Renal cortex interstitium (tissue), 11 donors: ENCODE measurements around the gene FANK1. TPM values are rescaled to one million over a fixed set of nuclear protein-coding genes. Genes with fewer than 3 reads are reported as not detected.

Experiments used
- DNase-seq, 11 donors: peaks; one replicate each; pipeline ENCODE4 v3.0.0-alpha.2; 2013; ENCODE audit warnings: low read depth in 9 of 11, low spot score in 4 of 11; ENCODE audit errors: extremely low read depth in 1 of 11
- polyA plus RNA-seq, 3 donors: library from polyadenylated mRNA; unstranded; fragments of 120-200 nt; gene quantifications; one replicate each; pipeline ENCODE4 v1.2.1, GENCODE V29; 2013; ENCODE audit not compliant: insufficient read length in 3 of 3

The FANK1 gene
- polyA plus RNA-seq, 3 donors, result 8.2 to 11.0 (median 8.5) TPM

GRCh38 chr10:126009650-126010049 is 113.3 kb downstream of the FANK1 start:
- no peak for DNase-seq

GRCh38 chr10:126011995-126012394 is 115.6 kb downstream of the FANK1 start:
- DNase-seq, result no peak

- no peak for DNase-seq
These were observed 116.1 kb downstream of the FANK1 start for GRCh38 chr10:126012485-126012884.

- no peak for DNase-seq
These were observed 117.3 kb downstream of the FANK1 start for GRCh38 chr10:126013489-126014281.

GRCh38 chr10:126014309-126014708 is 117.9 kb downstream of the FANK1 start:
- no peak for DNase-seq

- DNase-seq, result no peak
These were observed 119.0 kb downstream of the FANK1 start for GRCh38 chr10:126015413-126015812.

GRCh38 chr10:126016156-126016805 is 119.9 kb downstream of the FANK1 start:
- DNase-seq, result no peak

- DNase-seq, result no peak
These were observed 120.5 kb downstream of the FANK1 start for GRCh38 chr10:126016882-126017281.

GRCh38 chr10:126017961-126018560 is 121.7 kb downstream of the FANK1 start:
- no peak for DNase-seq

- DNase-seq, result no peak
These were observed 125.6 kb downstream of the FANK1 start for GRCh38 chr10:126021833-126022500.

GRCh38 chr10:126022841-126023240 is 126.5 kb downstream of the FANK1 start:
- DNase-seq, result no peak

- DNase-seq, result no peak
These were observed 131.3 kb downstream of the FANK1 start for GRCh38 chr10:126027692-126028091.

- no peak for DNase-seq
These were observed 133.6 kb downstream of the FANK1 start for GRCh38 chr10:126029999-126030398.

- no peak for DNase-seq
These were observed 138.2 kb downstream of the FANK1 start for GRCh38 chr10:126034586-126034985.

- DNase-seq, result no peak
These were observed 140.2 kb downstream of the FANK1 start for GRCh38 chr10:126036515-126036914.

- DNase-seq, result no peak
These were observed 141.6 kb downstream of the FANK1 start for GRCh38 chr10:126037946-126038345.

- DNase-seq, result no peak
These were observed 144.8 kb downstream of the FANK1 start for GRCh38 chr10:126041117-126041516.

GRCh38 chr10:126041804-126042231 is 145.5 kb downstream of the FANK1 start:
- peak; percentile 64 to 94 (median 86) for DNase-seq

- no peak for DNase-seq
These were observed 146.0 kb downstream of the FANK1 start for GRCh38 chr10:126042354-126042753.

- no peak for DNase-seq
These were observed 146.5 kb downstream of the FANK1 start for GRCh38 chr10:126042906-126043305.
